Tibial artery (tissue), 4 donors: ENCODE measurements around the gene NKD1.

ENCODE experiments used
- DNase-seq, 2 donors: peaks; one replicate each; pipeline ENCODE4 v3.0.0-alpha.2; 2019
- H3K27ac ChIP-seq, 2 donors: fragments of 200-600 bp; sonication (generic) in 1 of 2; 1 replicate in 1 of 2; 2 replicates in 1 of 2; pipeline ENCODE4 v1.5.1; 2018 to 2019; ENCODE audit warnings: mild to moderate bottlenecking in 1 of 2
- H3K27me3 ChIP-seq, 2 donors: fragments of 200-600 bp; sonication (generic) in 1 of 2; one replicate each; pipeline versions ENCODE4 v1.5.1 to v1.6.0; 2016 to 2019
- H3K36me3 ChIP-seq, 3 donors: fragments of 200-600 bp; sonication (generic) in 2 of 3; one replicate each; pipeline ENCODE4 v1.5.1; 2016 to 2019; ENCODE audit warnings: mild to moderate bottlenecking in 2 of 3
- H3K4me1 ChIP-seq, 4 donors: fragments of 200-600 bp; sonication (generic) in 2 of 4; 1 replicate in 3 of 4; 2 replicates in 1 of 4; pipeline ENCODE4 v1.5.1; 2016 to 2019
- H3K4me3 ChIP-seq, 2 donors: fragments of 200-600 bp; sonication (generic) in 1 of 2; 1 replicate in 1 of 2; 2 replicates in 1 of 2; pipeline ENCODE4 v1.5.1; 2018 to 2019; ENCODE audit warnings: mild to moderate bottlenecking in 2 of 2
- H3K9me3 ChIP-seq, 3 donors: fragments of 200-600 bp; sonication (generic) in 1 of 3; one replicate each; pipeline ENCODE4 v1.5.1; 2016 to 2019
- CTCF ChIP-seq, 2 experiments: fragments of 200-600 bp in 1 of 2; fragments of 450-650 bp in 1 of 2; IDR thresholded peaks; one replicate each; pipeline ENCODE4 v1.5.1; 2017 to 2019; ENCODE audit warnings: antibody characterized with exemption in 2 of 2, mild to moderate bottlenecking in 1 of 2, moderate library complexity in 1 of 2
- intact Hi-C: fragments of 100-400 bp; cut with DNase I; formaldehyde crosslinking; loops from one replicate; pipeline ENCODE4 v1.15.0; 2023; ENCODE audit warnings: low total_unique reads

NKD1 gene

DNA sequence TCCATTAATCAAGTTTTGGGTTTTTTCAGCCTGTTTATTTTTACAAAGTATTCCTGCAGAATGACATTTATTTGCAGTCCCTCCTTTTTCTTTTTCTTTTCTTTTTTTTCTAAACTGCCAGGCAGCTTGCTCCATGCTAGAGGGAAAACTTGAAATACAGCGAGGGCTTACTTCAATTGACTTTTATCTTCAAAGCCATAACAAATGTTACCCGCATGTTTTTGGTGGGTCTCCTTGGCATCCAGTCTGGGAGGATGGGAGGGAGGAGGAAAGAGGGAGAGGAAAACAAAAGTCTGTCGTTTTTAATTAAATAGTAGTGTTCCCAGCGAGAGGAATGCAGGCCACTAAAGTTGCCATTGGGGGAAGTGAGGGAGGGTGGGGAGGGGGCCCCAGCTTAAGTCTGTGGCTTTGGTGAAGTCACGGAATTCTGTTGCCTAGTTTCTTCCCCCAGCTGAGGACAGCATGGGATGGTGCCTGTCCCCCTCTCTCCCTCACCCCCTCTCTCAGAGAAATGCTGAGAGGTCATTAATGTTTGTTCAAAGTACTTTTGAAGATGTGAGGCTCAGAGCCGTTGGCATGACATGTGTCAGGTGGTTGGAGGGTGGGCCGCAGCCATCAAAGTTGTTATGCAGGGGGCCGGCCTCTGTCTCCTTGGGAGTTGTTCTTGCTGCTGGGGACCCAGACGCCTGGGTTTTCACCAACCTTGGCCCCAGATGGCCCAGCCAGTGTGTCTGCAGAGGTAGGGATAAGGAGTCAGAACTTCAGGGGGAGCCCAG, 2.9 kb downstream of the NKD1 start:
- intact Hi-C loops = no loop called here
- TF ChIP-seq CTCF (IDR thresholded peaks at IDR 0.05) = no peak
- Histone ChIP-seq H3K4me1 (peaks cover 0 to 69% (median 39%) of the 10 kb centered on the region in 4 donors), H3K36me3 (no peaks in the 10 kb centered on the region), H3K27me3 (no peaks in the 10 kb centered on the region), H3K27ac (peak overlapping the region; percentile 87 to 89), H3K4me3 (peak overlapping the region; percentile 89 to 99), H3K9me3 (no peaks in the 10 kb centered on the region)
- DNase-seq = no peak

- Histone ChIP-seq H3K27me3 (no peaks in the 10 kb centered on the region), H3K4me1 (peaks cover 0 to 78% (median 45%) of the 10 kb centered on the region in 4 donors), H3K4me3 (no peak overlapping the region), H3K27ac (peak overlapping the region; percentile 76 to 89), H3K9me3 (no peaks in the 10 kb centered on the region), H3K36me3 (peaks cover 0 to 11% (median 0%) of the 10 kb centered on the region in 3 donors)
- no peak for DNase-seq
- intact Hi-C loops = no loop called here
- TF ChIP-seq CTCF (IDR thresholded peaks at IDR 0.05) = no peak
Measured at GRCh38 chr16:50552476-50553101, 4.4 kb downstream of the NKD1 start.

- TF ChIP-seq CTCF (IDR thresholded peaks at IDR 0.05) = no peak
- H3K27ac ChIP-seq = peak overlapping the region; percentile 76 to 89
- H3K4me1 ChIP-seq = peaks cover 0 to 82% (median 42%) of the 10 kb centered on the region in 4 donors
- H3K27me3 ChIP-seq = no peaks in the 10 kb centered on the region
- no peaks in the 10 kb centered on the region for H3K9me3 ChIP-seq
- DNase-seq = no peak
- H3K4me3 ChIP-seq = no peak overlapping the region
- H3K36me3 ChIP-seq = peaks cover 0 to 12% (median 0%) of the 10 kb centered on the region in 3 donors
- intact Hi-C loops = no loop called here
Measured at GRCh38 chr16:50553182-50553710, 5.0 kb downstream of the NKD1 start.

GRCh38 chr16:50553731-50554360, 5.7 kb downstream of the NKD1 start:
- no peaks in the 10 kb centered on the region for H3K9me3 ChIP-seq
- no peak for TF ChIP-seq CTCF (IDR thresholded peaks at IDR 0.05)
- H3K27ac ChIP-seq = peak overlapping the region; percentile 76 to 89
- H3K27me3 ChIP-seq = no peaks in the 10 kb centered on the region
- H3K36me3 ChIP-seq = peaks cover 0 to 12% (median 0%) of the 10 kb centered on the region in 3 donors
- no peak for DNase-seq
- H3K4me1 ChIP-seq = peaks cover 0 to 88% (median 42%) of the 10 kb centered on the region in 4 donors
- H3K4me3 ChIP-seq = no peak overlapping the region
- intact Hi-C loops = no loop called here

- Histone ChIP-seq H3K27ac (peak overlapping the region; percentile 76 to 89), H3K4me1 (peaks cover 0 to 98% (median 39%) of the 10 kb centered on the region in 4 donors), H3K27me3 (no peaks in the 10 kb centered on the region), H3K9me3 (no peaks in the 10 kb centered on the region), H3K36me3 (peaks cover 14 to 16% (median 15%) of the 10 kb centered on the region in 3 donors), H3K4me3 (peak overlapping the region in 1 of 2 donors; percentile 13)
- no peak for TF ChIP-seq CTCF (IDR thresholded peaks at IDR 0.05)
- intact Hi-C loops = no loop called here
- DNase-seq = no peak
Measured at GRCh38 chr16:50555269-50555875, 7.2 kb downstream of the NKD1 start.
